Type B pancreatic cell (in vitro differentiated cells): ENCODE measurements around the gene CD63. TPM values are rescaled to one million over a fixed set of nuclear protein-coding genes. Genes with fewer than 3 reads are reported as not detected.

Source experiments
- DNase-seq: peaks from one replicate; pipeline ENCODE4 v3.0.0; 2021; ENCODE audit warnings: mixed read lengths; ENCODE audit not compliant: unreplicated experiment; ENCODE audit errors: extremely low spot score
- H3K27ac Mint-ChIP-seq: 2 replicates; pipeline ENCODE4 v1.8.0; 2021; ENCODE audit warnings: mild to moderate bottlenecking, mixed read lengths
- H3K27me3 Mint-ChIP-seq: 2 replicates; pipeline ENCODE4 v1.8.0; 2021; ENCODE audit warnings: mixed read lengths
- H3K36me3 Mint-ChIP-seq: 2 replicates; pipeline ENCODE4 v1.8.0; 2021; ENCODE audit warnings: mixed read lengths
- H3K4me1 Mint-ChIP-seq: one replicate; pipeline ENCODE4 v1.8.0; 2021; ENCODE audit warnings: mixed read lengths; ENCODE audit not compliant: unreplicated experiment
- H3K4me3 Mint-ChIP-seq: 2 replicates; pipeline ENCODE4 v1.8.0; 2021; ENCODE audit warnings: mild to moderate bottlenecking, mixed read lengths
- H3K9me3 Mint-ChIP-seq: 2 replicates; pipeline ENCODE4 v1.8.0; 2021; ENCODE audit warnings: mixed read lengths
- total RNA-seq: library from RNA; stranded (reverse); gene quantifications from 2 replicates; pipeline ENCODE4 v1.2.1, GENCODE V29; 2021; ENCODE audit warnings: low replicate concordance
- TF ChIP-seq, protein P1 (sequence below): fragments of 200-600 bp; sonication (generic); conservative IDR thresholded peaks from 2 replicates; pipeline ENCODE4 v1.5.0; 2021; ENCODE audit warnings: antibody characterized with exemption, mild to moderate bottlenecking

Gene CD63
- total RNA-seq, 1 donor from 2014 or later: 525 TPM

DNA sequence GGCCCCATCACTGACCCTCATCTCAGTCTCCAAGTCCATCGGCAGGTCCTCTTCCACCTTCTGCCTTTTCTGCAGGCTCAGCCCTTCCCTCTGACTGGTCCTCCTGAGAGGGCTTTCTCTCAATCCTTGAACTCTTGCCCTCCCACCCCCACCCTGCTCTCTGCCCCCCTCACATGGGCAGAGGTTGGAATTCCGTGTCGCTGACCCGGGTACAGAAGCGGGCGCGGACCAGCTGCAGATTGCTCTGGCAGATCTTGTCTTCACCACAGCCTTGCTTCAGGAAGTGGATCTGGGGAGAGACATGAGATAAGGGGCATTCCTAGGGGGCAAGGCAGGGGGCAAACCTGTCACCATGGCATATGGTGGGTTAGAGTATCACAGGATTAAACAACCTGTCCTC, 33.5 kb downstream of the CD63 start:
- Mint-ChIP-seq H3K9me3 (no peaks in the 10 kb centered on the region), H3K4me1 (no peaks in the 10 kb centered on the region), H3K36me3 (peaks cover 3% of the 10 kb centered on the region), H3K27me3 (no peaks in the 10 kb centered on the region), H3K27ac (no peak overlapping the region), H3K4me3 (no peak overlapping the region)
- TF ChIP-seq, protein P1, sequence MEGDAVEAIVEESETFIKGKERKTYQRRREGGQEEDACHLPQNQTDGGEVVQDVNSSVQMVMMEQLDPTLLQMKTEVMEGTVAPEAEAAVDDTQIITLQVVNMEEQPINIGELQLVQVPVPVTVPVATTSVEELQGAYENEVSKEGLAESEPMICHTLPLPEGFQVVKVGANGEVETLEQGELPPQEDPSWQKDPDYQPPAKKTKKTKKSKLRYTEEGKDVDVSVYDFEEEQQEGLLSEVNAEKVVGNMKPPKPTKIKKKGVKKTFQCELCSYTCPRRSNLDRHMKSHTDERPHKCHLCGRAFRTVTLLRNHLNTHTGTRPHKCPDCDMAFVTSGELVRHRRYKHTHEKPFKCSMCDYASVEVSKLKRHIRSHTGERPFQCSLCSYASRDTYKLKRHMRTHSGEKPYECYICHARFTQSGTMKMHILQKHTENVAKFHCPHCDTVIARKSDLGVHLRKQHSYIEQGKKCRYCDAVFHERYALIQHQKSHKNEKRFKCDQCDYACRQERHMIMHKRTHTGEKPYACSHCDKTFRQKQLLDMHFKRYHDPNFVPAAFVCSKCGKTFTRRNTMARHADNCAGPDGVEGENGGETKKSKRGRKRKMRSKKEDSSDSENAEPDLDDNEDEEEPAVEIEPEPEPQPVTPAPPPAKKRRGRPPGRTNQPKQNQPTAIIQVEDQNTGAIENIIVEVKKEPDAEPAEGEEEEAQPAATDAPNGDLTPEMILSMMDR: no peak
- no peak for DNase-seq

DNA sequence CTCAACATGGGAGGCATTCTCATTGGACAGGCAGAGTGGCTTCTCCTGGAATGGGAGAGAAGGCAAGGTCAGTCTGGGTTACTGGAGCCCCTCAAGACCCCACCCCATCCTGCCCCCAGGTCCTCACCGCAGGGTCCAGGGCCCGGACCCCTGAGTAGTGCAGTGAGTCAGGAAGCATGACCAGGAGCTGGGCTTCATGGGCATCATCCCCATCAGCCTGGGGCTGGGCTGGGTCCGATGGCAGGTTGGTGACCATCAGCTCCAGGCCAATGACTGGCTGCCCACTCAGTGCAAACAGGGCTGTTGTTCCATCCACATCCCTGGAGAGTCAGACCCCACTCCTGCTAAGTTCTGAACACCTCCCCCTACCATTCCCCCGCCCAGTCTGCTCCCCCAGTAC, 34.2 kb downstream of the CD63 start:
- DNase-seq: no peak
- Mint-ChIP-seq H3K4me1 (no peaks in the 10 kb centered on the region), H3K9me3 (no peaks in the 10 kb centered on the region), H3K36me3 (peaks cover 3% of the 10 kb centered on the region), H3K4me3 (no peak overlapping the region), H3K27me3 (no peaks in the 10 kb centered on the region), H3K27ac (no peak overlapping the region)
- TF ChIP-seq, protein P1: no peak

DNA sequence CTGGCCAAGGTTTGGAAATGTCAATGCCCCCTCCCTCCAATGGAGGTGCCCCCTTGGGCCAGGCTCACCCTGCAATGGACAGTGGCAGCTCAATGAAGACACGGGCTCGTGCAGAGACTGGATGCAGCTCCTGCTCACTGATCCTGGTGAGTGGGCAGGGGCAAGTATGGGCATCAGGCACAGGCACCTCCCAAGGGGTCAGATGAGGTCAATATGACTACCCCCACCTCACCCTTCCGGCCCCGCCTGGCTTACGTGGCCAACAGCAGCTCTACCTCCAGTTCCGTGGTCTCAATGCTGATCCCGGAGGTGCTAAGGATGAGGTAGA, 34.7 kb downstream of the CD63 start:
- Mint-ChIP-seq H3K4me3 (no peak overlapping the region), H3K36me3 (peaks cover 3% of the 10 kb centered on the region), H3K27ac (no peak overlapping the region), H3K4me1 (no peaks in the 10 kb centered on the region), H3K27me3 (no peaks in the 10 kb centered on the region), H3K9me3 (no peaks in the 10 kb centered on the region)
- no peak for DNase-seq
- TF ChIP-seq, protein P1: no peak

DNA sequence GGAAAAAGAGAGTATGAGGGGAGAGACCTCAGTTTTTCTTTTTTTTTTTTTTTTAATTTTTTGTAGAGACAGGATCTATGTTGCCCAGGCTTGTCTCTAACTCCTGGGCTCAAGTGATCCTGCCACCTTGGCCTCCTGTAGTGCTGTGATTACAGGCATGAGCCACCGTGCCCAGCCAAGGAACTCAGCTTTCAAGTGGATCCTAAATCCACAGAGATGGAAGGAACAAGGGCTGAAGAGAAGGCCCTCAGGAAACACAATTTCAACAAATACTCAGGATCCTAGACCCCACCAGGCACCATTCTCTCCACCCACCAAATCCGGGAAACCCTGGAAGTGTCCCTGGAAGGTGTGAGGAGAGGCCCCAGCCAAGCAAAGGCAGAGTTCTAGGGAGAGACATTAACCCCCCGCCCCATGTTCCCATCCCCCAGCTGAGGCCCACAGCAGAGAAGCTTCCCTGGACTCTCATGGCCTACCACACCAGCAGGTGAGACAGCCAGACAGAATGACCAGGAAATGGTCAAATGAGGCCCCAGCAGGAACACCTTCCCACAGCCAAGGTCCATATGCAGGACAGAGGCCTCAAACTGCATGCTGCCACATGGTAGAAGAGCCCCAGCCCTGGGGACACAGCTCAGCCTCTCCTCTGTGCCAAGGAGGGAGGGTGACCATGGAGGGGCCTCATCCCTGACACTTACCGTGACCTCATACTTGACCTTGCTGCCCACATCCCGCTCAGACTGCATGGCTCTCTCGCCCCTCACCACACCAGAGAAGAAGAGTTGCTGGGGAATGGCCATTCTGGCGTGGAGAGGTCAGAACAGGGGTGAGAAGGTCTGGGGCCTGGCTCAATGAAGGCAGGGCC, 35.3 kb downstream of the CD63 start:
- Mint-ChIP-seq H3K36me3 (peaks cover 3% of the 10 kb centered on the region), H3K27me3 (no peaks in the 10 kb centered on the region), H3K4me3 (no peak overlapping the region), H3K9me3 (no peaks in the 10 kb centered on the region), H3K4me1 (no peaks in the 10 kb centered on the region), H3K27ac (no peak overlapping the region)
- TF ChIP-seq, protein P1: no peak
- DNase-seq: no peak

DNA sequence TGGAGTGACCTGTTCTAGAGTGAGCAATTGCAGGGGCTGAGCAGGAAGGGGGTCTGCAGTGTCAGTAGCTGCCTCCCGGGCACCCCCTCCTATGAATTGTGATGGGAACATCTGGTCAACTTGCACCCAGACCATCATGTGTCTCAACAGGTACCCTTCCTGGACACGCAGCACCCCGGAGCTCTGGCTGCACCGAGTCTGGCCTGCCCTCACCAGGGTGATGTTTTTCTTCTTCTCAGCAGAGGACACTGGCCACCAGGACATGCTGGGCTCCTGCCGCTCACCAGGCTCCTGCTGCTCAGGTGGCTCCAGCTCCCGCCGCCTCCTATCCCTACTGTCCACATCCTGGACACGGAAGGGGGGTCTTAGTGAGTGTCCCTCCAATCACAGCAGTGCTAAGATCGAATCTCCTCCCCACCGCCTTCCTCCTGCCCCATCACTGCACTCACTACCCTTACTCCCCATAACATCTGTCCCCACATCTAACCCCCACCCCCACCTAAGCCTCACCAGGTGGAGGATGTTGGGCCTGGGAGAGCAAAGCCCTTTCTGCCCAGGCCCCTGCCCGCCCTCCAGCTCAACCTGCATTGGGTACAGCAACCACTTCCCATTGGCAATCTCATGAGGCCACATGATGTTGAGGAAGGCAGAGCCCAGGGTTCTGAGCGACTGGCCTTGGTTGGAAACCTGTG, 36.0 kb downstream of the CD63 start:
- DNase-seq: no peak
- H3K27me3 Mint-ChIP-seq: no peaks in the 10 kb centered on the region
- H3K27ac Mint-ChIP-seq: no peak overlapping the region
- H3K36me3 Mint-ChIP-seq: peaks cover 3% of the 10 kb centered on the region
- H3K4me3 Mint-ChIP-seq: no peak overlapping the region
- H3K9me3 Mint-ChIP-seq: no peaks in the 10 kb centered on the region
- TF ChIP-seq, protein P1: no peak
- H3K4me1 Mint-ChIP-seq: no peaks in the 10 kb centered on the region
